ENCODE data around the gene LRIG1.

Gene LRIG1

DNA sequence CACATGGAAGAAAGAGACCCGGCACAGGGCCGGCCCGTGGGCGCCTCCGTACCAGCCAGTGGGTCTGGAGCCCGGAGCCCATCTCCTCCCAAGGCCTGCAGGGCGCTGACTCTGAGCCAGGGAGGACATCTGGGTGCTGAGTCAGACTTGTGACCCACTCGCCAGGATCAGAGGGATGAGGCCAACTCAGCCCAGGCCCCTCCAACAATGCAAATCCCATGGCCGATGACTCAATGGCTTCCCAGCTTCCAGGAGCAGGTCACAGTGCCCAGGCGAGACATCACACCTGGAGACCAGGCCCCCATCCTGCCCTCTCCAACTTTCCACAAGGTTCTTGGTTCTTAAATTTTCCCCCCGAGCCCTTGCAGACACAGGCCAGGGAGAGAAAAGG lies 95.1 kb downstream of the LRIG1 start:
- Histone ChIP-seq H3K4me2 (ENCODE audit: low read length) (no peak overlapping the region), H3K9me3 (ENCODE audit: control insufficient read depth, insufficient read depth, low read length) (no peaks in the 10 kb centered on the region), H3F3A (ENCODE audit: control insufficient read depth, insufficient read depth) (no peaks in the 10 kb centered on the region), H4K20me1 (ENCODE audit: control insufficient read depth, insufficient read depth, low read depth, low read length) (peaks cover 7% of the 10 kb centered on the region; the same call in 1 of the 2 replicates), H3K4me1 (ENCODE audit: control insufficient read depth, low read length) (peaks cover 30% of the 10 kb centered on the region), H3K9me2 (replicated peaks; ENCODE audit: control insufficient read depth, low read length) (no peaks in the 10 kb centered on the region), H3K27ac (ENCODE audit: low read depth, low read length) (no peak overlapping the region), H3K27me3 (ENCODE audit: control insufficient read depth, low read length) (no peaks in the 10 kb centered on the region), H3K4me3 (ENCODE audit: low read length) (no peak overlapping the region), H3K36me3 (ENCODE audit: control insufficient read depth, low read length) (peaks cover 100% of the 10 kb centered on the region), H3K79me2 (ENCODE audit: control insufficient read depth, low read length) (peaks cover 79% of the 10 kb centered on the region)
- TF ChIP-seq, protein P1, sequence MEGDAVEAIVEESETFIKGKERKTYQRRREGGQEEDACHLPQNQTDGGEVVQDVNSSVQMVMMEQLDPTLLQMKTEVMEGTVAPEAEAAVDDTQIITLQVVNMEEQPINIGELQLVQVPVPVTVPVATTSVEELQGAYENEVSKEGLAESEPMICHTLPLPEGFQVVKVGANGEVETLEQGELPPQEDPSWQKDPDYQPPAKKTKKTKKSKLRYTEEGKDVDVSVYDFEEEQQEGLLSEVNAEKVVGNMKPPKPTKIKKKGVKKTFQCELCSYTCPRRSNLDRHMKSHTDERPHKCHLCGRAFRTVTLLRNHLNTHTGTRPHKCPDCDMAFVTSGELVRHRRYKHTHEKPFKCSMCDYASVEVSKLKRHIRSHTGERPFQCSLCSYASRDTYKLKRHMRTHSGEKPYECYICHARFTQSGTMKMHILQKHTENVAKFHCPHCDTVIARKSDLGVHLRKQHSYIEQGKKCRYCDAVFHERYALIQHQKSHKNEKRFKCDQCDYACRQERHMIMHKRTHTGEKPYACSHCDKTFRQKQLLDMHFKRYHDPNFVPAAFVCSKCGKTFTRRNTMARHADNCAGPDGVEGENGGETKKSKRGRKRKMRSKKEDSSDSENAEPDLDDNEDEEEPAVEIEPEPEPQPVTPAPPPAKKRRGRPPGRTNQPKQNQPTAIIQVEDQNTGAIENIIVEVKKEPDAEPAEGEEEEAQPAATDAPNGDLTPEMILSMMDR (IDR thresholded peaks at IDR 0.05; ENCODE audit: low read depth, low read length, poor library complexity, severe bottlenecking), result no peak
- TF ChIP-seq EZH2phosphoT487 (IDR thresholded peaks at IDR 0.05; ENCODE audit: borderline replicate concordance, low read length), result no peak

DNA sequence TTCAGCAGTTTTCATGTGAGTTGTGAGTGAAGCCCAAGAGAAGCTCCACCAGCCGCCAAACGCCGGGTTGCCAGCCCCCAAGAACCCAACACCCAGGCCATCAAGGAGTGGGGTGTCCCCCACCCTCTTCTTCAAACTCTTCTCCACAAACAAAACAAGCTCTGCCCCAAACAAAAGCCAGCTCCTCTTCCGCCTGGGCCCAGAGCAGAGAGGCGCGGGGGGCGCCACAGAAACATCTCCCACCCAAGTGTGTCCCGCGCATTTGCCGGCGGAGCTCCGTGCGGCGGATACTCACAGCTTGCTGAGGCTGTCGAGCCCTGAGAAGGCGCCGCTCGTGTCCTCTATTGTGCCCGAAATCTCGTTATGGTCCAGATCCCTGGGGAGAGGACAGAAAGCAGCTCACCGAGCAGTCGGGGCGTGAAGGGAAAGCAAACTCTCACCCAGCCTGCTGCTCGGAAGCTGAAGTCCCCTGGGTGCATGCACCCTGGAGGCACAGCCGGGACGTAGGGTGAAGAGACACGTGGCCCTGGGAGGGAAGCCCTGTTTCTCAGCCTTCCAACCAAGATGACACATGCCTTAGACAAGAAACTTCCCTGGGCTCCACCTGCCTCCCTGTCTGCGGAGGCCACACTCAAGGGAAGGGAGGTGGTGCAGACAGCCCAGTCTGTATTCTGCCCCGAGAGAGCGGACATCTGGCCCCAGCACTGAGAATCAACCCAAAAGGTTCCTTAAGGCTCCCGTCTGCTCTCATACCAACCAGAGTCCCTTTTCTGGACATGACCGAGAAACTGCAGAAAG lies 95.7 kb downstream of the LRIG1 start:
- Histone ChIP-seq H3K79me2 (ENCODE audit: control insufficient read depth, low read length) (peaks cover 79% of the 10 kb centered on the region), H3K9me3 (ENCODE audit: control insufficient read depth, insufficient read depth, low read length) (no peaks in the 10 kb centered on the region), H3K27me3 (ENCODE audit: control insufficient read depth, low read length) (no peaks in the 10 kb centered on the region), H3K27ac (ENCODE audit: low read depth, low read length) (no peak overlapping the region), H3K4me3 (ENCODE audit: low read length) (no peak overlapping the region), H3K36me3 (ENCODE audit: control insufficient read depth, low read length) (peaks cover 100% of the 10 kb centered on the region), H3K4me2 (ENCODE audit: low read length) (no peak overlapping the region), H3K9me2 (replicated peaks; ENCODE audit: control insufficient read depth, low read length) (no peaks in the 10 kb centered on the region), H3K4me1 (ENCODE audit: control insufficient read depth, low read length) (peaks cover 26% of the 10 kb centered on the region), H4K20me1 (ENCODE audit: control insufficient read depth, insufficient read depth, low read depth, low read length) (peaks cover 7% of the 10 kb centered on the region; the same call in 1 of the 2 replicates), H3F3A (ENCODE audit: control insufficient read depth, insufficient read depth) (no peaks in the 10 kb centered on the region)
- TF ChIP-seq, protein P1 (IDR thresholded peaks at IDR 0.05; ENCODE audit: low read depth, low read length, poor library complexity, severe bottlenecking), result no peak
- TF ChIP-seq EZH2phosphoT487 (IDR thresholded peaks at IDR 0.05; ENCODE audit: borderline replicate concordance, low read length), result no peak

DNA sequence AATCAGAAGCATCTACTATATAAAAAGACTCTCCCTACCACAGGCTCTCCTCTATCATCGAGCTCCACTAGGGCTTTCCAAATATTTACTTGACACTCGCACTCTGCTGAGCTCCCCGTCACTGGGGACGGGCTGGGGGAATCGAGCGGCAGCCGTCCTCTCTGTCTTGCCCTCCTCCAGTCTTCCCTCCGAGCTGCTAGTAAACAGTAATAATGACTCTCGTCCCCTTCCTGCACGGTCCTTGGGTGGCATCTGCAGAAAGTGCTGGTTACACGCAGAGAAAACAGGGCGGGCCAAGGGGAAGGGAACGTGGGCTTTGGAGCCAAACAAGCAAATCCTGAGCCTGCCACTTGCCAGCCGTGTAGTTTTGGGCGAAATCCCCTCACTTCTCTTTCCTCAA lies 96.6 kb downstream of the LRIG1 start:
- H3K27ac ChIP-seq (ENCODE audit: low read depth, low read length), result no peak overlapping the region
- H3F3A ChIP-seq (ENCODE audit: control insufficient read depth, insufficient read depth), result no peaks in the 10 kb centered on the region
- no peaks in the 10 kb centered on the region for H3K27me3 ChIP-seq (ENCODE audit: control insufficient read depth, low read length)
- peaks cover 100% of the 10 kb centered on the region for H3K36me3 ChIP-seq (ENCODE audit: control insufficient read depth, low read length)
- H3K9me3 ChIP-seq (ENCODE audit: control insufficient read depth, insufficient read depth, low read length), result no peaks in the 10 kb centered on the region
- H3K4me3 ChIP-seq (ENCODE audit: low read length), result no peak overlapping the region
- H4K20me1 ChIP-seq (ENCODE audit: control insufficient read depth, insufficient read depth, low read depth, low read length), result peaks cover 7% of the 10 kb centered on the region; the same call in 1 of the 2 replicates
- no peak overlapping the region for H3K4me2 ChIP-seq (ENCODE audit: low read length)
- peaks cover 16% of the 10 kb centered on the region for H3K4me1 ChIP-seq (ENCODE audit: control insufficient read depth, low read length)
- no peaks in the 10 kb centered on the region for H3K9me2 ChIP-seq (replicated peaks; ENCODE audit: control insufficient read depth, low read length)
- peaks cover 75% of the 10 kb centered on the region for H3K79me2 ChIP-seq (ENCODE audit: control insufficient read depth, low read length)
- TF ChIP-seq, protein P1 (IDR thresholded peaks at IDR 0.05; ENCODE audit: low read depth, low read length, poor library complexity, severe bottlenecking), result no peak
- TF ChIP-seq EZH2phosphoT487 (IDR thresholded peaks at IDR 0.05; ENCODE audit: borderline replicate concordance, low read length), result no peak
